Measurements from ENCODE around the gene ABCA8.

The ABCA8 gene

DNA sequence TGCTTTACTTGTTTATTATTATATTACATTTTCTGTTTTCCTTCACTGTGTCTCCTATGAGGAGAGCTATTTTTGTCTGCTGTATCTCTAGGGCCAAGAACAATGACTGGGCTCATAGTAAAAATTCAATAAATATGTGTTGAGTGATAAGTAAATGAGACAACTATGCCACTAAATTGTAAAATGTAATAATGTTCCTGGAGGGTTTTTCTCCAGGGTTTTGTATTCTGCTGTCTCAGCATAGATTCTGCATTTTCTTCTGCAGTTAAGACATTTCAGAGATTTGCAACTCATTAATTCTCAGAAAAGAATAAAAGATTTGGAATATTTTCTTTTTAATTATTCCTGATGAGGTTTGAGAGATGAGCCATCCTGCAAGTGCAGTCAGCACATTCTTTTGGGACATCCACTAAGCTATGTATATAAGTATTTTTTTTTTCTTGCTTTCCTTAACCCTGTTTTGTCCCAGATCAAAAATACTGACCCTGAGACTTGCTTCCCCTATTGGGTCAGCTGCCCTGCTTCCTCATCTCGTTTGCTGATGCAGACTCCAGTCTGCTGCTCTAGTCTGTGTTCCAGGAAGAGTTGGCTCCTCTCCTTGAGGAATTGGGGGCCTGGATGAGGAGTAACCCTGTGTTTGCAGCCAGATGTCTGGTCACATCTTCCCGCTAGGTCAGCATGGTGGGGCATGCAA is 122.9 kb downstream of the ABCA8 start:
- TF ChIP-seq GATA3 (IDR thresholded peaks at IDR 0.05; ENCODE audit: low read depth, low read length), result no peak
- no peak for TF ChIP-seq GATA2 (IDR thresholded peaks at IDR 0.05; ENCODE audit: low read depth, low read length)

DNA sequence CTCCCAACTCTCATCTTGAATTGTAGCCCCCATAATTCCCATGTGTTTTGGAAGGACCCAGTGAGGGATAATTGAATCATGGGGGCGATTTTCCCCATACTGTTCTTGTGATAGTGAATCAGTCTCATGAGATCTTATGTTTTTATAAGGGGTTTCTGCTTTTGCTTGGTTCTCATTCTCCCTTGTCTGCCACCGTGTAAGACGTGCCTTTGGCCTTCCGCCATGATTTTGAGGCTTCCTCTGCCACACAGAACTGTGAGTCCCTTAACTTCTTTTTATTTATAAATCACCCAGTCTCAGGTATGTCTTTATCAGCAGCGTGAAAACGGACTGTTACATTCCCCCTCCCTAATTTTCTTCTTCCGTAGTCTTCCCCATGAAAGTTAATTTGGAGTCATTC is 124.0 kb downstream of the ABCA8 start:
- TF ChIP-seq GATA3 (IDR thresholded peaks at IDR 0.05; ENCODE audit: low read depth, low read length) (no peak), GATA2 (IDR thresholded peaks at IDR 0.05; ENCODE audit: low read depth, low read length) (no peak)

- TF ChIP-seq GATA3 (IDR thresholded peaks at IDR 0.05; ENCODE audit: low read depth, low read length), result no peak
- no peak for TF ChIP-seq GATA2 (IDR thresholded peaks at IDR 0.05; ENCODE audit: low read depth, low read length)
Measured at GRCh38 chr17:68830313-68830712, 124.9 kb downstream of the ABCA8 start.

DNA sequence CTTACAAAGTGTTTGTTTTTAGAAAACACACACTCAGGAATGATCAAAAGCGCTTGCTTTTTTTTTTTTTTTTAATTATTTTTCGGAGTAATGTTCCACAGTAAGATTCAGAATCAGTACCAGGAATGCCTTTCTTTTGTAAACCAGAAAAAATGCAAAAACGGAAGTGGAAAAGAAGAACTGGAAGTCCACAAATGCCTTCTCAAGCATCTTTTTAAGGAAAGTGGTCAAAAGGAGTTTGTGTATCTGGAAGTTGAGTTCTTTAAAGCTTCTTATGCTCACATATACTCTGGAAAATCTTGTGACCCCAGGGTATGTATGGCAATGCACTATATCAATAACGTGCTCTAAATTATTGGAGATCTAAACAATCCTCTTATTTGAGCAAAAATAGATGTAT is 126.0 kb downstream of the ABCA8 start:
- no peak for TF ChIP-seq GATA2 (IDR thresholded peaks at IDR 0.05; ENCODE audit: low read depth, low read length)
- no peak for TF ChIP-seq GATA3 (IDR thresholded peaks at IDR 0.05; ENCODE audit: low read depth, low read length)

GRCh38 chr17:68824707-68825106 is 130.5 kb downstream of the ABCA8 start:
- TF ChIP-seq GATA2 (IDR thresholded peaks at IDR 0.05; ENCODE audit: low read depth, low read length) (no peak), GATA3 (IDR thresholded peaks at IDR 0.05; ENCODE audit: low read depth, low read length) (no peak)

GRCh38 chr17:68822719-68823289 is 132.4 kb downstream of the ABCA8 start:
- TF ChIP-seq GATA3 (IDR thresholded peaks at IDR 0.05; ENCODE audit: low read depth, low read length), result no peak
- no peak for TF ChIP-seq GATA2 (IDR thresholded peaks at IDR 0.05; ENCODE audit: low read depth, low read length)

DNA sequence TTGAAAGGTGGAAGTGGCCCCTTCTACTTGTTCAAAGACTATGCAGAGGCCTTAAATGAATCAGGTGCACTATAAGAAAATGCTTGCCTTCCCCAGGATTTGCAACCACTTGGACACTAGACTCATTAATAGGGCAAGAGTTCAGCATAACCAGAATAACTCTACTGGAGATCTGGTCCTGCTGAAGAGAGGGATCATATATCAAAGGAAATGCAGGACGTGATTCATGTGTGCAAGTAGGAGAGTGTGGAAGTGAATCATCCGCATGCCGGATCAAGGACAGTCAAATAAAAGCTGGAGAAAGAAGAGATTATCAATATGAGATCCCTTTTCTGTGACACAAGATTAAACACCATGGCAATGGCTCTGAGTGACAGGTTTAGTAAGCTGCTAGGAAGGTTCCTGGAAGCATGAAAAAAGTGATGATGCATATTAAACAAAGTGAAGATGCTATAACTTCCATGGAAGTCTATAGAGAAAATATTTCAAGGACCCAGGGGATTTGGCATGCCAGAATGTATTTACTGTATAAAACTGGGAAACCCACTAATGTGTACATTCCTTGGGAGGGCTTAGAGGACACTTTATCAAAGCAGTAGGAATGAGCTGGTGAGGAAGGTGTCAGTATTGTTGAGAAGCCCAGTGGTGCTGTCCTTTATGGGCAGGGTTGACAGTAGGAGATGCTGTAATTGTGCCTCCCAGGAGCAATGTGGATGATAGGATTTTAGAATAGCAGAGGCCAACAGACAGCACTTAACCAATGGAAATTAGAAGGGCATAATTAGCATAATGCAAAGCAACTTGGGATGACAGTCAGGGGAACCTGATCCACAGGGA is 133.1 kb downstream of the ABCA8 start:
- TF ChIP-seq GATA3 (IDR thresholded peaks at IDR 0.05; ENCODE audit: low read depth, low read length), result no peak
- TF ChIP-seq GATA2 (IDR thresholded peaks at IDR 0.05; ENCODE audit: low read depth, low read length), result no peak

GRCh38 chr17:68820825-68821481 is 134.2 kb downstream of the ABCA8 start:
- TF ChIP-seq GATA2 (IDR thresholded peaks at IDR 0.05; ENCODE audit: low read depth, low read length) (no peak), GATA3 (IDR thresholded peaks at IDR 0.05; ENCODE audit: low read depth, low read length) (no peak)

DNA sequence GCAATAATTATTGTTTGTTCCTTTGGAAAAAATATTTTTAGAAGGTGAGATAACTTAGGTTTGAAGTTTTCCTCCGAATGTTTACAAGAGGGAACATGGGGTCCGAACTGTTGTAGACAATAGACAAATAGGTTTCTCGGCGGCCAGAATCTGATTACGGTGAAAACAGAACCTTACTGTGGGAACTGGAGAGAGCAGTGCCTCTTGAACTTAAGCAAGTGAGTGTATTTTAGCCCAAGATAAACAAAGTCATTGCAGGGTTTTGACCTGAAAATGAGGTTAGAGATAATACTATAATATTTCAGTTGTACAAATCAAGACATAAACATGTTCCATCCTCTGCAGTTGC is 134.7 kb downstream of the ABCA8 start:
- TF ChIP-seq GATA2 (IDR thresholded peaks at IDR 0.05; ENCODE audit: low read depth, low read length) (no peak), GATA3 (IDR thresholded peaks at IDR 0.05; ENCODE audit: low read depth, low read length) (no peak)

- TF ChIP-seq GATA3 (IDR thresholded peaks at IDR 0.05; ENCODE audit: low read depth, low read length) (no peak), GATA2 (IDR thresholded peaks at IDR 0.05; ENCODE audit: low read depth, low read length) (no peak)
Measured at GRCh38 chr17:68819465-68819864, 135.7 kb downstream of the ABCA8 start.

All from SH-SY5Y (cell line).